HG02885 (cell line): ENCODE measurements around the gene CAMK2A.

ENCODE experiments used
- ATAC-seq: cut with Tn5 transposase; IDR thresholded peaks from one replicate; pipeline ENCODE4 v1.9.1; 2021; ENCODE audit warnings: mild to moderate bottlenecking; ENCODE audit not compliant: unreplicated experiment, poor library complexity

Gene CAMK2A

GRCh38 chr5:150178262-150178661 is 111.3 kb downstream of the CAMK2A start:
- no peak for ATAC-seq

GRCh38 chr5:150177721-150178120 is 111.9 kb downstream of the CAMK2A start:
- no peak for ATAC-seq

GRCh38 chr5:150176745-150177477 is 112.7 kb downstream of the CAMK2A start:
- ATAC-seq = no peak

- ATAC-seq = no peak
These were observed 114.0 kb downstream of the CAMK2A start for GRCh38 chr5:150175536-150175935.

- ATAC-seq = no peak
These were observed 114.5 kb downstream of the CAMK2A start for GRCh38 chr5:150175076-150175475.

- no peak for ATAC-seq
These were observed 115.3 kb downstream of the CAMK2A start for GRCh38 chr5:150174285-150174684.

GRCh38 chr5:150173161-150173560 is 116.4 kb downstream of the CAMK2A start:
- no peak for ATAC-seq

- ATAC-seq = no peak
These were observed 117.0 kb downstream of the CAMK2A start for GRCh38 chr5:150172556-150172955.

GRCh38 chr5:150172145-150172544 is 117.4 kb downstream of the CAMK2A start:
- ATAC-seq = no peak
